K562 treated with DMSO at 1 percent for 4 hours (cell line): ENCODE data around the gene PPP1R27. TPM values are rescaled to one million over a fixed set of nuclear protein-coding genes. Genes with fewer than 3 reads are reported as not detected.

Experiments used
- total RNA-seq: library from RNA; unstranded; fragments of 300-600 nt; gene quantifications from 2 replicates; pipeline ENCODE4 v1.2.3, GENCODE V29; 2022; ENCODE audit not compliant: insufficient read depth

PPP1R27 gene
- 0.64 TPM in 1 of 2 replicates, not detected in the other for total RNA-seq

GRCh38 chr17:81834831-81835267 is at the start of gene PPP1R27:
PPP1R27 (minus strand) TSS chr17:81835050; CDS start chr17:81834953, 97 bp downstream.

DNA sequence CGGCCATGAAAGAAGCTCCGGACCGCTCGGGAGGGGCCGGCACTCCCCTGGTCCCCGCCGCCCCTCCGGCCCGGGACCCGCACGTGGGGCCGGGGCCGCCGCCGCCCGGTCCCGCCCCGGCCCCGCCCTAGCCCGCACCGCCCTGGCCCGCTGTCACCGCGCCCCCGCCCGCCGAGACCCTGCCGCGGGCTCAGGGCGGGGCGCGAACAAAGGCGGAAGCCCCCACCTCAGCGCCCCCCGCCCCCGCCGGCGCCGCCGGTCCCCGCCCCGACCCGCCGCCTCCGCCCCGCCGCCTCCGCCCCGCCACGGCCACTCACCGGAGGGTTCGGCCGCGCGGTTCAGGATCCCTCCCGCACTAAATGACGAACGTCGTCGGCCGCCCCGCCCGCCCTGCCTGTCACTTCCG is 36.1 kb upstream of the PPP1R27 start, which contains the start of gene ARHGDIA:
Gene ARHGDIA, minus strand, starts transcription at position 357 of the 406 bp plus-strand sequence. CDS start 1,407 bp downstream, outside the sequence.

DNA sequence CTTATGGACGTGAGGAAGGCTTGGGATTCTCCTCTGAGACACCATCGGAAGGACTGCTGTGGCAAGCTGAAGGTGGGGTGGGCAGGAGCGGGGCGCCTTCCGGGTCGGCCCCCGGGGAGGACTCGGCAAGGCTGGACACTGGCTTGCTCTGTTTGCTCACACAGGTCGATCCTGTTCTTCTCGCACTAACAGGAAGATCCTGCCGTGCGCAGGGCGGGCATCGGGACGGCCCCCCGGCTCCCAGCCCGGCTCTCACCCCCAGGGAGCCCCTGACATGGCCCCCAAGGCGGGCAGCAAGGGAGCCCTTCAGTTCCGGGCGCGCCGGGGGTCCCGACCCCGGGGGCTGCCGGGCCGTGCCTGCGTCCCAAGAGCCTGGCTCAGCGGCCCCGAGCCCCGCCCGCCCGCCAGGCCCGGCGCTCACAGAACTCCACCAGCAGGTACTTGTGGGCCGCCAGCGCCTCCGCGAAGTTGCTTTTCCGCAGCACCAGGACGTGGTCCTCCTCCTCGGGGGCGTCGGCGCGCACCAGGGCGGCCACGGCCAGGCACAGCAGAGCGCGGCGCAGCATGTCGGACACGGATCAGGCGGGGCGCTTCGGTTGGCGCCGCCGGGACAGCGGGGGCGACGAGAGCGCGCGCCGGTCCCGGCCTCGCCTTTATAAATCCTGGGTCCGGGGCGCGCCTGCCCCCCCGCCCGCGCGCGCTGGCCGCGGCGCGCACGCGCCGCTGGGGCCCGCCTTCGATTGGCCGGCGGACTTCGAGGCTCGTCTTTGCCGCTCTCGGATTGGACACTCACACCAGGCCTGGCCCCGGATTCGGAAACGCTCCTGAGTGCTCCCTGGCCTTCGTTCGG is 25.3 kb upstream of the PPP1R27 start, which contains the start of gene P4HB:
Gene P4HB, minus strand, starts transcription at position 630 of the 850 bp plus-strand sequence. Its CDS starts 64 bp downstream, at position 566.

GRCh38 chr17:81833160-81833920 is 1.5 kb downstream of the PPP1R27 start, which contains the start of gene MCRIP1:
MCRIP1 (minus strand) TSS chr17:81833291; CDS start chr17:81824506, 8,785 bp downstream.

GRCh38 chr17:81803728-81804558 is 30.9 kb downstream of the PPP1R27 start, which contains the start of gene GCGR:
GCGR (plus strand) TSS chr17:81804150; CDS start chr17:81809019, 4,869 bp downstream.

Other genes with a start within 250 kb of the PPP1R27 start
- 96.3 and 121 TPM in 2 replicates for gene NPLOC4, start 197.9 kb downstream of the PPP1R27 start, total RNA-seq
- 0.47 and 0.97 TPM in 2 replicates for gene TSPAN10, start 197.9 kb downstream of the PPP1R27 start, total RNA-seq
- not detected in 2 replicates for gene PDE6G, start 178.5 kb downstream of the PPP1R27 start, total RNA-seq
- gene OXLD1, start 168.4 kb downstream of the PPP1R27 start, total RNA-seq = 68.0 and 74.2 TPM in 2 replicates
- gene CCDC137, start 168.3 kb downstream of the PPP1R27 start, total RNA-seq = 31.8 and 43.8 TPM in 2 replicates
- 25.4 and 27.2 TPM in 2 replicates for gene ARL16, start 151.3 kb downstream of the PPP1R27 start, total RNA-seq
- 116 and 118 TPM in 2 replicates for gene HGS, start 151.0 kb downstream of the PPP1R27 start, total RNA-seq
- gene MRPL12, start 131.7 kb downstream of the PPP1R27 start, total RNA-seq = 103 and 114 TPM in 2 replicates
- gene SLC25A10, start 122.8 kb downstream of the PPP1R27 start, total RNA-seq = 51.4 and 52.8 TPM in 2 replicates
- not detected in 2 replicates for gene GCGR, start 30.9 kb downstream of the PPP1R27 start, total RNA-seq
- 105 and 145 TPM in 2 replicates for gene MCRIP1, start 1.8 kb downstream of the PPP1R27 start, total RNA-seq
- 890 and 899 TPM in 2 replicates for gene P4HB, start 25.5 kb upstream of the PPP1R27 start, total RNA-seq
- gene ARHGDIA, start 36.3 kb upstream of the PPP1R27 start, total RNA-seq = 224 and 227 TPM in 2 replicates
- gene ALYREF, start 56.5 kb upstream of the PPP1R27 start, total RNA-seq = 137 TPM in 2 replicates
- 407 and 464 TPM in 2 replicates for gene ANAPC11, start 56.7 kb upstream of the PPP1R27 start, total RNA-seq
- gene NPB, start 67.2 kb upstream of the PPP1R27 start, total RNA-seq = 5.4 and 6.4 TPM in 2 replicates
- gene PCYT2, start 76.3 kb upstream of the PPP1R27 start, total RNA-seq = 64.0 and 70.6 TPM in 2 replicates
- gene SIRT7, start 83.1 kb upstream of the PPP1R27 start, total RNA-seq = 39.9 and 50.2 TPM in 2 replicates
- 53.0 and 64.9 TPM in 2 replicates for gene MAFG, start 92.7 kb upstream of the PPP1R27 start, total RNA-seq
- 323 and 368 TPM in 2 replicates for gene PYCR1, start 102.2 kb upstream of the PPP1R27 start, total RNA-seq
- 0.24 TPM in 1 of 2 replicates, not detected in the other for gene MYADML2, start 112.2 kb upstream of the PPP1R27 start, total RNA-seq
- gene NOTUM, start 126.1 kb upstream of the PPP1R27 start, total RNA-seq = 8.8 and 9.4 TPM in 2 replicates
- gene ASPSCR1, start 142.6 kb upstream of the PPP1R27 start, total RNA-seq = 31.8 and 46.0 TPM in 2 replicates
- 145 and 154 TPM in 2 replicates for gene CENPX, start 187.8 kb upstream of the PPP1R27 start, total RNA-seq
- gene LRRC45, start 188.3 kb upstream of the PPP1R27 start, total RNA-seq = 10.6 and 11.1 TPM in 2 replicates
- gene RAC3, start 196.6 kb upstream of the PPP1R27 start, total RNA-seq = 106 and 109 TPM in 2 replicates
- 231 and 240 TPM in 2 replicates for gene DCXR, start 202.6 kb upstream of the PPP1R27 start, total RNA-seq
- 33.4 and 43.0 TPM in 2 replicates for gene RFNG, start 216.8 kb upstream of the PPP1R27 start, total RNA-seq
- gene GPS1, start 216.8 kb upstream of the PPP1R27 start, total RNA-seq = 132 and 142 TPM in 2 replicates
- gene DUS1L, start 230.8 kb upstream of the PPP1R27 start, total RNA-seq = 204 and 216 TPM in 2 replicates